GM19468 (cell line): ENCODE data around the gene SMARCA2.

Source experiments
- ATAC-seq: cut with Tn5 transposase; IDR thresholded peaks from one replicate; pipeline ENCODE4 v1.9.1; 2021; ENCODE audit warnings: mild to moderate bottlenecking, moderate library complexity, moderate number of reproducible peaks; ENCODE audit not compliant: unreplicated experiment; ENCODE audit errors: extremely low read depth

Gene SMARCA2

DNA sequence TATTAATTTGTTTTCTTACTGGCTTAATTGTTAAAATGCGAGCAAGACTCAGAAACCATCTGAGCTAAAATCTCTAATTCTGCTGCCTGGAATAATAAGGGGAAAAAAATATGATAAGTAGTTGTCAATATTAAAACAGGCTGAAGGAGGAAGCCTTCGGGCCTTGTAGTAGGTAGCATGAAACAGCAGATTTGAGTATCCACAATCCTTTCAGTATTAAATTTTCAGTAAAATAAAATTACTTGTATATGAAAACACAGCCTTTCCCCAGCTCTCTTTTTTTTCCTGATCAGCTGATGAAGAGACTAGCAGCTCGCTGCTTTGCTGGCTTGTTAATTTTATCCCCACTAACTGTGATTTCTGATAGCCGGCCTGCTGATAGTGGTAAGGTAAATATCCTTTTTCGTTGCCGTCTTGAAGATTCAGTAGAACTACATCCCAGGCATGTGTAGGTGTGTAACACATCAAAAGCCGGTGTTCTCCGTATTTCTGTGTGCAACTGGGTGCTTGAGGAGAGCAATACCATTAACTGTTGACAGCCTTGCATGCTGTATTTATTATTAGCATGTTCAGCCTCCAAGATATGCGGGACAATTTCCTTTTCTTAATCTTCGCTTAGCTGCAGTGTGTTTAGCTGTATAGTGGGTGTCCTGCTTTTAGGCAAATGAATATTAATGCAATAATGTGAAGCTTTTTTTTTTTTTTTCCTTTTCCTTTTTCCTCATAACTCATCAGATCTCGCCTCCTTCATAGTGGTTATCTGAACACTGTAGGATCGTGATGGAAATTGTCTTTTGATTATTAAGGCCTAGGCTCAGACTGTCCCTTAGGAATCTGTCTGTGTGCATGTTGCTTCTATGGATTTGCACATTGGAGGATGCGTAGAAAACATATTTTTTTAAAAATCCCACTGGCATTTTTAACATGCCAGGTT is 144.6 kb downstream of the SMARCA2 start:
- no peak for ATAC-seq

DNA sequence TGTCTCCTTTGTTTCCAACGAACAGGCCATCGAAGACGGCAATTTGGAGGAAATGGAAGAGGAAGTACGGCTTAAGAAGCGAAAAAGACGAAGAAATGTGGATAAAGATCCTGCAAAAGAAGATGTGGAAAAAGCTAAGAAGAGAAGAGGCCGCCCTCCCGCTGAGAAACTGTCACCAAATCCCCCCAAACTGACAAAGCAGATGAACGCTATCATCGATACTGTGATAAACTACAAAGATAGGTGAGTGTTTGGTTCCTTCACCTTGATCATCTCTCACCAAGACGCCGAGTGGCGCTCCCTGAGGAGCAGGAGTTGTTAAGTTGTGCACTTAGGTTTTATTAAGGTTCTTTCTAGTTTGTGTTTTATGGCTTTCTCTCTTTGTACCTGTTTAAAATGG is 146.5 kb downstream of the SMARCA2 start:
- no peak for ATAC-seq

DNA sequence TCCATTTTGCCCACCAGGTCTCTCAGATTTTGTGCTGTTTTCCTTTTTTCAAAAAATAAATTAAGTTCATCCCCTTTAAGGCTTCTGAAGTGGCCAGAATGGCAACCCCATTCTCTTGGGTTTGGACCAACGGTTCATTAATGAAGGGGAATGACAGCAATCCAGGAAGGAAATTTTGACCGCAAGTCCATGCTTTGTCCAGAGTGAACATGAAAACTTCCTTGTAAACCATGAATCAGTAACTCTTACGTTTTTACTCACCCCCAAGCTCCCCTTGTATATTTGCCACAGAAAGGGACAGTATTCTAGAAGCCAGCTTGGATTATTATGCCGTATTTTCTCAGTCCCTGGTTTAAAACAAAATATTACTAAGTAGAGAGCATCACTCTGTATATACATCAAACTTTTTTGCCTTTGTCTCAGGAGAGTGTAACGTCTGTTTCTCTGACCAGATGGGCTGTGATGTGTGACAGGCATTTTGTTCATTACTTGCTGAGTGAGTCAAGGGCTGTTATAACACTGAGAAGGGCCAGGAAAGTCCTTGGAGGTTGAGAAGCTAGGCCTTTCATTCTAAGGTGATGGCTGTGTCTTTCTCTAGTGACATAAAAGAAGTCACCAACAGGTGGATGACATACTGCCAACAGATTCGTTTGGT is 148.2 kb downstream of the SMARCA2 start:
- ATAC-seq, result no peak

DNA sequence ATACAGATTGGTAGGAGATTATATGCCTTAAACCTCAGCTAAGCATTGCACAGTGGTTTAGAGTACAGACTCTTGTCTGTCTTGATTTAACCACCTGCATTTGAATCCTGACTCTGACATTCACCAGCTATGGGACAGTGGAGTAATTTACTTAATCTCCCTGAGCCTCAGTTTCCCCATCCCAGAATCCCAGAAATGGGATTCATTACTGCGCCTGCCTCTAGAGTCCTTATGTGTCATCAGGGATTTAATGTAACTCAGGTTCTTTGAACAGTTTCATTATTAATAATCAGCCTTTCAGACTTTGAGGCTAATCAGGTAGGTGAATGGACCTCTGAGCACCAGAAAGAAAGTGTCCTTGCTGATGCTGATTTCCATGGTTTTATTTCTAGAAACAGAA is 149.1 kb downstream of the SMARCA2 start:
- ATAC-seq, result no peak

DNA sequence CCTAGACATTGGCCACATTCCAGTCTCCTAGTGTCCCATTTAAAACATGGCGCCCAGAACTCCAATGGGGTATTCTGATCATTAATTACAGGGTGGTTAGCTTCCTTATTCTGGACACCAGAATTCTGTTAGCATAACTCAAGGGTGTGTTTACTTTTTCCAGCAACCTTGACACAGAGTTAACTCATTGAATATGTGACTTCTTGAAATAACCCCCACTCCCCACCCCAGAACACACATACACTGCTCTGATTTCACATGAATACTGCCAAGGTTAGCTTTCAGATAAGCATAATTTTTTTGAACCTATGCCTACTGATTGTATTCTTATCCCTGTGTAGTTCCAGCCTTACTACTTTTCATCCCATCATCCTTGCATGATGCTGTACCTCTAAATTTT is 151.1 kb downstream of the SMARCA2 start:
- no peak for ATAC-seq

DNA sequence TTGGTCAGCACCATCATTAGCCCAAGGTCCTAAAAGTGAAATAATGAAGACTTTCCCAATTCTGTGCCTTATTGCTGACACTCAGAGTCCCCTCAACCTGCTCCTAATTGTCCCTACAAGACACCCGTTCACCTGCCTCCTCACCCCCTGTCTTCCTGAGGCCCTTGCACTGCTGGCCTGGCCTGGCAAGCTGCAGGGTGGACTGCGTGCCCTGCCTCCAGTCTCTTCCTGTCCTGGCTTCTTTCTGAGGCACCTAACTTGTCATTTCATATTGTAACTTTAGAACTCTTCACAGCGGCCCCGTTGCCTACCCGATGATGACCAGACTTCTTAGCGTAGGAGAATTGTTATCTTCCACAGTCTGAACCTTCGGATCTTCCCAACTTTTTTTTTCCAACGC is 153.9 kb downstream of the SMARCA2 start:
- no peak for ATAC-seq

DNA sequence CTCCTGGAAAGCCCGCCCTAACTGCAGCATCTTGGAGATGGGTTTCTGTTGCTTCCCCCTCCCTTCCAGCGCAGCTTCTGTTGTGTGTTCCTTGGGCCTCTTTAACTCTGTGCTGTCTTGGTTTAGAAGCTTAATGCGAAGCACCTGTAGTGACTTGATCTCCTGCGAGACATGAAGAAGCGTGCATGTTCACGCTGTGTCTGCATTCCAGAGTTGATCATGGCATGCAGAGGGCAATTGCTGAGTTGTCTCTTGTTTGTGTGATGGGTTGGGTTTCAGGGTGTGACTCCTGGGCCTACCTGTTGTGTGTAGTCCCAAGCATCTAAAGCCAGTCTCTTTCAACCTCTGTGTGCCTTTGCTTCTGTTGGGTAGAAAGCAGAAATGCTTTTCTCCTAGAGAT is 155.6 kb downstream of the SMARCA2 start:
- no peak for ATAC-seq

DNA sequence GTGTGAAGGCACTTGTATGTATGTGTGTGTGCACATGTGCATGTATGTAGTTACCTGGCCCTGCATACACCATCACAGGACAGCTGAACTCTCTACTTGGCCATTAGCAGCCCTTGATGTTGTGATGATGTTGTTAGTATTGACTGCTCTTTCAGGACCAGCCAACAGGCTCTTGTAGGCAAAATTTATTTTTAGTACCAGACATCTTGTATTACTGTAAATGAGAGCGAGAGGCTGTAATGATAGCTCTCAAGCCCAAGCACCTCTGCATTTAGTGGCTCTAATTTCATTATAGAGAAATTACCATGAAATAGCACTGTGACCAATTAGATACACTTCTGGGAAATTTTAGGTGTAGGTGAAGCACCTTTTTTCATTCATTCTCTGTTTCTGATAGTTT is 158.0 kb downstream of the SMARCA2 start:
- no peak for ATAC-seq

DNA sequence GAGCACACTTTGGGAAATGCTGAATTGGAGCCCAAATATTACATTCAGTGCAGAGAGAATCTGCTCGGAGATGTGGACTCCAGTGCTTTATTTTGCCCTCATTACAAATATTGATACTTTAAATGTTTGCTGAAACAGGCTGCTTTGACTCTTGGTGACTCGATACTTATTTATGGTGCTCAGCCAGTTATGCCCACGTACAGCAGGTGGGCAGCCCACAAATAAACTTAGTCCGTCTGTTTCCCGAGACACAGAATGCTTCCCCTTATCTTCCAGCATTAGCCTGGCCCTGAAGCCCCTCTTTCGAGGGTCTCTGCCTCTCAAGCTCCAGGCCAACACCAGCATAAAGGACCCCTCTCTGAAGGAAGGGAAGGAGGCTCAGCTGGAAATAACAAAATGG is 158.7 kb downstream of the SMARCA2 start:
- ATAC-seq, result no peak

DNA sequence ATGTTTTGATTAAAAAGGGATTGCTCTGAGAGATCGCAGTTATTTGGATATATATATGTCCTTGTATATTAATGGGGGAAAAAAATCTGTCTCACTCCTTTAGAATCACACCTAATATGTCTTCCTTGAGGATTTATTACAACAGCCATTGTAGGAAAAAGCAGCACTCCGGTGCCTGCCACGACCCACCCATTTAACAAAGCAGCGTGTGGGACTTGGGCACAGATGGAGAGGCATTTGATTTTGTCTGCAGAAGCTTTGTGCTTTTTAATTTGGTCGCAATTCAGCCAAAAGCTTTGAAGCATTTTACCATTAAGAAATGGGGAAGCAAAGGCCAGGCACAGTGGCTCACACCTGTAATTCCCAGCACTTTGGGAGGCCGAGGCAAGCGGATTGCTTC is 159.2 kb downstream of the SMARCA2 start:
- ATAC-seq, result no peak

DNA sequence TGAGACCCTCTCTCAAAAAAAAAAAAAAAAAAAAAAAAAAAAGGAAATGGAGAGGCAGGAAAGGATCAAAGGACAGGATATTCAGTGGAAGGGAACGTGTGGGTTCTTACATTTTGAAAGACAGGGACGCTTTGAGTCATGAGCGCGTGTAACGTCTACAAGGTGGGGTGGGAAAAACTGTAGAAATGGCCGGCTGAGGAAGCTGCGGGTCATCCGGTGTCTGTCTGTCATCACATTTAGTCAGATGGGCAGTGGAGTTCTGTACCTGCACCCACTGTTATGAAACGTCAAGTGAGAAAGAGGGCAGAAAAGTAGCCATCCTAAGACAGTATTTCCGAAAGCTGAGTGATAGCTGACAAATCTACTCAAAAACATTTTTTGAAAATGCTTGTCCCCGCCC is 159.8 kb downstream of the SMARCA2 start:
- no peak for ATAC-seq

DNA sequence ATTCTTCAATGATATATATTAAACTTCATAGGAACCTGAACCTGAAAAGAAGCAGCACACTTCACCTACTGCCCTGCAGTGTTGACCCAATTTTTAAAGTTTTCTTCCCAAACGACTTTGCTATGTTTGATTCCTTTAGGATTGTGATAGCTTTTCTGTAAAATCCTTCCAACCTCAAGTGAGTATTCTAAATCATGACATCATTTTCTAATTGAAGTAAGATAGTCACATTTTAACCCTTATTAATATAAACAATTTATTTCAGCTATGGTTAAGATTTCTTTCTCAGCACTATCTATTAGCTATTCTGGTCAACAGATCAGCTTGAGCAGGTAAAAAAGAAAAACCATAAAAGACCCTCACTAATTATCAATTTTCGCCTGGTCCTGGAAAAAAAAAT is 162.0 kb downstream of the SMARCA2 start:
- no peak for ATAC-seq

DNA sequence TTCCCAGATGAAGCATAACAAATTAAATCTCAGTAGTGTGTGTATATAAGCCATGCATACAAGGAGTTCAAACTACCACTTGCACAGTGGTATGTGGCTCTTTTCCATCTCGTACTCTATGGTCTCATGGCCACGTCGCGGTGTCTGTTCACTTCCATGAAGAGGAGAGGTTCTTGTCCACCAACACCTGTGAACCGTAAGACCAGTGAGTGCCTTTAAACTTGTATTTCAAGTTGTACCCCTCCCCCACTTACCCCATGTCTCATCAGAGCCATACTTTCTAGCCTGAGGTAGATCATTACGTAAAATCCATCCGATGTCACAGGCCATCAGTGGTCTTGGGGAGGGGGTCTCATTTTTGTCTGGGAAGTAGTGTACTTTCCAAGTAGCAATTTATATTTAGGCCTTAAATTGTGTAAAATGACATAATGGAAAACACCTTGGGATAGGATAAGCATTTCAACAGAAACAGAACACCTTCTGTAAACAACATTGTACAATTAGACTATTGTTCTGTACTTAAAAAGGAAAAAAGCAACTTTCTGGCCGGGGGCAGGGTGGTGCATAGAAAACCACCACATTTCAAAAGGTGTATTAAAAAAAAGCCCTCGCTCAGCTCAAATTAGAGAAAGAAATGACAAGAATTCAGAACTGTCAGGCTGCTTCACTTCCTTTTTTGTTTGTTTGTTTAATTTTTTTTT is 163.0 kb downstream of the SMARCA2 start:
- no peak for ATAC-seq

DNA sequence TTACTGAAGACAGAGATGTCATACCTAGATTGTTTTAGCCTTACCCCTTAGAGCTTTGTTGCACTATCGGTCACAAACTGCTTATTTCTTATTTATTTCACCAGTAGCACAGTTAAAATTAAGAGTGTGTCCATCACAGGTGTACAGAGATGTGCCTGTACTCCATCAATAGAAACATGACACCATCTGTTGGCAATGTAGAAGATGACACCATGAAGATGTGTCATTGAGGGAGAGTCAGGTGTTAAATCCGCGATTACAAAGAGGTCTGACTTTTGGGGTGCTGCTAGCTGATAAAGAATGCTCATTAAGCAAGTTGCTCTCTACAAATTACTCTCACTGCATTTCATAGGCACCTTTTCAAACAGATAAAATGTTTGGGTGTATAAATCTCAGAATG is 164.4 kb downstream of the SMARCA2 start:
- no peak for ATAC-seq

DNA sequence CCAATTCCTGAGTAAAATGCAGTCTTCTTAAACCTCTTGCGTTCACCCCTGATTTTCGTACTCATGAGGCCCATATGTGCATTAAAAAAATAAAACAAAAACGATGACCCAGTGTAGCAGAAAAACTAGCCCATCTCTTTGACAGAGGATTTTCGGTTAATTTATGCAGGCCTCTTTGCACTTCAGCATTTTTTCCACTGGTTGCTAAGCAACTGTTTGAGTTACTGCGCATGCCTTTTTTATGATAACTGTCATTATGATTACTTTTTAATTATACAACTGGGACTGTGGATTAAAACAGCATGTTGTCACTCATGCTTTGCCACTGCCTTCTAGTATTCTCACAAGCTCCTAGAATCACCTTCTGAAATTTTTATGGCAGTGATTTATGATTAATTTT is 165.0 kb downstream of the SMARCA2 start:
- ATAC-seq, result no peak

DNA sequence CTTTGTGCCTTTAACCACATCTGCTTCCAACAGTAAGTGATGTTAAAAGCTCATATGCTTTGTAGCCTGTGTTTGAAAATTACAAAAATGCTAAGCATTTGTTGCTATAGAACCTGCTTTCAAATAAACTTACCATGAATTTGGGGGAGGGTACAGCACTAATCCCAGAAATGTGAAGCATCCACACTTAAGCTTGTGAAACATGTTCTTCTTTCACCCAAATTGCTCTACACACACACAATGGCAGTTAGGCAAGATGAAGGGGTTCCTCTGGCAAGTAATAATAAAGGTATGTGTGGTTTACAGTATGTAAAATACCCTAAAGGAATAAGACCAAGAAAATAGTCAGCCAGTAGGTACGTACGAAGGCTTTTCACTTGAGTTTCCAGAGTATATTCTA is 165.6 kb downstream of the SMARCA2 start:
- ATAC-seq, result no peak

DNA sequence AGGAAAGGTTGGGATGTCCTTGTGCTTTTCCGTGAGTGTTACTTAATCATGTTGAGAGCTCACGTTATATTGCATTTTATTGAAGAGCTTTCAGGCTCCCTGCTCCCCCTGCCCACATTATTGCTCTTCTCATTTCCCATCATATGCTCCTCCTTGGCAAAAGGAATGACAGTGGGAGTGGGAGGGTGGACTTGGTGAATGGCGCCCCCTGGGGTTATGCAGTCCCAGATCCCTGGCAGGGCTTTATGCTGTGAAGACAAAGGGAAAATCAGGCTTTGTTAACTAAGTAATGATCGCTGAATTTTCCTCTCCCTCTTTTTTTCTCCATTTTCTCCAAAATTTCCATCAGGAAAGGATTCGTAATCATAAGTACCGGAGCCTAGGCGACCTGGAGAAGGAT is 166.6 kb downstream of the SMARCA2 start:
- ATAC-seq, result no peak

DNA sequence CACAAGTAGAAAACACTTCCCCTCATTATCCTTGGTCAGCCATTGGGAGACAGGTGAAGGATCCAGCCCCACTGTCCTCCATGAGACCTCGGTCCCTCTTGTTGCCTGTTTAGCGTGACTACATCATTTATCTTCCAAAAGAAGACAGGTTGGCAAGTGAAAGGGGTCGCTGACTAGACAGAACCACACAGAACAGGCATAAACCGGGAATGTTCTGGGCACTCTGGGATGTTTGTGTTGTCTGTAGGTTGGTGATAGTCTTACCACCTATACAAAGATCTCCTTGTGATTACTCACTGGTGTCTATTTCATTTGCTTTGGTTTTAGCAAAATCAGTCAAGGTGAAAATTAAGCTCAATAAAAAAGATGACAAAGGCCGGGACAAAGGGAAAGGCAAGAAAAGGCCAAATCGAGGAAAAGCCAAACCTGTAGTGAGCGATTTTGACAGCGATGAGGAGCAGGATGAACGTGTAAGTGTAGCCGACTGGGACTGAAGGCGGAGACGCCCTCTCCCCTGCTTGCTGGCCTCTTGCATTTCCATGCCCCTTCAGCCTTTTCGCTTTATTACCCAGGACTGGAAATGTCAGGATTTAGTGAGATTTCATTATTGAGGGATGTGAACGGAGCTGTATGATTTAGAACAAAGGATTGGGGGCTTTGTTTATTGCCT is 175.9 kb downstream of the SMARCA2 start:
- ATAC-seq, result no peak

DNA sequence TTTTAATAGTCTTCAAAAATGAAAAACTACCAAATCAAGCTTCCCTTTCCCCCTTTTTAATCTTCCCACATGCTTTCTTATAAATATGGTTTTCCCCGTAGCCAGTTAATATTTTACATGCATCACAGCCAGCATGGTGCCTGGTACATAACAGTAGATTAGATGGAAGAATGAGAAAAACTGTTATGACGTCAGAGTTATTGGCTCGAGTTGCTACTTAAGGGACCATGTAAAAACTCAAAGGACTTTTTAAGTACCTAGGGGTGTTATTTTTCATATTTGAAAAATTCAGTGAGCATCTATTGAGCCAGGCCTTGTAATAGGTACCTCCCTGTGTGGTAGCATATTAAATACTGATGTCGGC is 176.4 kb downstream of the SMARCA2 start:
- no peak for ATAC-seq

DNA sequence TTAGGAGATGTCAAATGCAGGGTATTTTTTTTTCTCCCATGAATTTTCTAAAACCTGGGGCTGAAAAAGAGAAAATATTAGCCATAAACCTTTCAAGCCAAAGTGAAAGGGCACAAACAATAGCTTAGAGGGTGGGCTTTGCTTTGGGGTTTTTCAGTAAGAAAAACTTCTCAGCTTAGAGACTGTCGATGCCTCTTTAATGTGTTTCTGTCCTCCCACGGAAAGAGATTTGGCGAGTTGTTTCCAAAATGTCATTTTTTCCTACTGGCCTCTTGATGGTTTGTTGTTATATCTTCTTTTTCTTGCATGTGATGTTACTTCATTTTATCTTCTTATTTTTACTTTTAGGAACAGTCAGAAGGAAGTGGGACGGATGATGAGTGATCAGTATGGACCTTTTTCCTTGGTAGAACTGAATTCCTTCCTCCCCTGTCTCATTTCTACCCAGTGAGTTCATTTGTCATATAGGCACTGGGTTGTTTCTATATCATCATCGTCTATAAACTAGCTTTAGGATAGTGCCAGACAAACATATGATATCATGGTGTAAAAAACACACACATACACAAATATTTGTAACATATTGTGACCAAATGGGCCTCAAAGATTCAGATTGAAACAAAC is 177.3 kb downstream of the SMARCA2 start:
- ATAC-seq, result no peak
